Measurements from ENCODE around the gene RELT.

The RELT gene

GRCh38 chr11:73347067-73347466 lies 29.1 kb upstream of the RELT start:
- no peak for DNase-seq

GRCh38 chr11:73348838-73349237 lies 27.4 kb upstream of the RELT start:
- DNase-seq: no peak

DNA sequence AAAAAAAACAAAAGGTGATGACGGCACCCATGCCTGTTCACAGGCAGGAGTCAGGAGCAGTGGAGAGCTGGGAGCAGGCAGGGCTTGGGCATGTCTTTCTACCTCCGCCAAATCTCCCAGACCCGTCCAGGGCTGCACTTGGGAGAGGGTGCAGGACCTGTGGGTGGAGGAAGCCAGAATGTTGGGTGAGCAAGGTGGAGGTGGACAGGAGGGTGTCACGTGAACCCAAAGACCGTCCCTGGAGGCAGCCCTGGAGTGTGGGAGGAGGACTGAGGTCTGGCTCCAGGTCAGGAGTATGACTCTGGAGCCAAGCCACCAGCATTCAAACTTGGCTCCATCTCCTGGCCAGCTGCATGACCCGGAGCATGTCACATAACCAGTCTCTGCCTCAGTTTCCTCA lies 26.6 kb upstream of the RELT start:
- no peak for DNase-seq

DNA sequence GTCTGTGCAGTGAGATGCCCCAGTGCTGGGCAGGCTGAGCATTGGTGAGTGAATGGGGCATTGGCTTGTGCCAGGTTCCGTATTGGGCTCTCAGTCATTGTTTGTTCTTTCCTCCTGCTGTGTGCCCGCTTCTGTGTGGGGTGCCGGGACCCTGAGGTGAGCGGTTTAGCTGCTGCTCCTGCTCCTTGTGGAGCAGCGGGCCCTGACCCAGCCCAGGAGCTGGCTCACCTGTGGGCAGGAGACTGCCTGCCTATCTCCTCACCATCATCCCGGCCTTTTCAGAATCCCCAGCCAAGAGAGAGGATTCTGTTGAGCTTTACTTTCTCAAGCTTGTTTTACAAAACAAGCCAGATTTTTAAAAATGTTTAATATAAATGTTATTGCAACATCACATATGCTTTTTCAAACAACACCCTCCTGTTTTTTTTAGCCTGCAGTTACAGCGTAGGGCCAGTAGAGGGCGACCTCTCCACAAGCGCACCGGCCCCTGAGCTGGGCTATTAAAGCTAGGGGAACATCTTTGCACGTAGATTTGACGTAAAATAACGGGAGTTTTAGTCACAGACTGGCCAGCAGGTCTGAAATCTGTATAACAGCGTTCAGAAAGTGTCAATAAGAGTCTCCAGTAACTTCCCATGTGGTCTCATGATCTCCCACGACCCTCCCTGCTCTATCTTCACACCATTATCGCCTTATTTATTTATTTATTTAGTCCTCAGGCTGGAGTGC lies 25.1 kb upstream of the RELT start:
- peak; percentile 59 for DNase-seq

GRCh38 chr11:73353422-73353821 lies 22.8 kb upstream of the RELT start:
- no peak for DNase-seq

- no peak for DNase-seq
Measured at GRCh38 chr11:73355109-73355508, 21.1 kb upstream of the RELT start.

DNA sequence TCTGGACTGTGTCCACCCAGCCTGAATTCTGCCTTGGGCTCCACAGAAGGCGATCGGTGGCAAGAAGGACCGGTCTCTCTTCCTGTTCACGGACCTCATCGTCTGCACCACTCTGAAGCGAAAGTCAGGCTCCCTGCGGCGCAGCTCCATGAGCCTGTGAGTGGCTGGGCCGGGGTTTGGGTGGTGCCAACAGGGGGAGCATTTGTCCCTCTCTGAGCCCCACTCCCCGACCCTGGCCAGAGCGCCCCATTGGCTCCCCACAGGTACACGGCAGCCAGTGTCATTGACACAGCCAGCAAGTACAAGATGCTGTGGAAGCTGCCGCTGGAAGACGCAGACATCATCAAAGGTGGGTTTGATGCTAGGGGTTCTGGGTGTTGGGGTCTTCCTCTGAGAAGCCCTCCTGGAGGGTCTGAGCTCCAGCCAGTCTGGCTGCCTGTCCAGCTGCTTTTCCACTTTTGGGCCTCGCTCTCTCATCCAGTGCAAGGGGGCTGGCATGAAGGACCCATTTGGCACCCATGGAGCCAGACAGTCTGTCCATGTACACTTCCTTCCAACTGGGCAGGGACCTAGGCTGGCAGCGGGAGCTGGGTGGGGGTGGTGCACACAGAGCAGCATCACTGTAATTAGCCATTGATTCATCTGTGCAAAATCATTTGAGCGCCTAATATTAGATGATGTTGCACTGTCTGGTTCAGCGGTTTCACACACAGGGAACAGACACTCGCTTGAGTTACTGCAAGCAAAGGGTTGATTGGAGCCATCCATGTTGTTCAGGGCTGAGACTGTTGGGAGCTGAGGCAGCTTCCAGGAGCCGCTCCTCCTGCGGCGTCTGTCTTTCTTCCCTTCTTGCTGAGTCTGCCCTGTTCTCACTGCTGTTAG lies 19.0 kb upstream of the RELT start:
- DNase-seq: no peak

- no peak for DNase-seq
Measured at GRCh38 chr11:73358071-73358470, 18.1 kb upstream of the RELT start.

DNA sequence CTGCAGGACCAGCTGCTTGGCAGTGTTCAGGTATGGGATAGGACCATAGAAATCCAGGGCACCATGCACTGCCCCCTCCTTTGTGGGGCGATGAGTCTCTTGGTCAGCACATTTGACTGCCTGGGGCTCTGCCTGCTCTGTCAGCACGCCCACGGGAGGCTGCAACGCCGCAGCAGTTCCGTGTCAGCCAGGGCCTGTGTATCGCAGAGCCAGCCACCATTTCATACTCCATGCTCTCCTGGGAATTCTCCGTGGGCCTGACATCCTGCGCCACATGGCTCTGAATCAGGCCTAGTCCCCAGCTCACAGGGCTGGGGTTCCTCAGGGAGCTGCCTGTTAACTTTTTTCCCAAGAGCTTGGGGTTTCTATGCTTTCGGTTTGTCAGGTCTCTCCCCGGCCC lies 16.9 kb upstream of the RELT start:
- DNase-seq: no peak

DNA sequence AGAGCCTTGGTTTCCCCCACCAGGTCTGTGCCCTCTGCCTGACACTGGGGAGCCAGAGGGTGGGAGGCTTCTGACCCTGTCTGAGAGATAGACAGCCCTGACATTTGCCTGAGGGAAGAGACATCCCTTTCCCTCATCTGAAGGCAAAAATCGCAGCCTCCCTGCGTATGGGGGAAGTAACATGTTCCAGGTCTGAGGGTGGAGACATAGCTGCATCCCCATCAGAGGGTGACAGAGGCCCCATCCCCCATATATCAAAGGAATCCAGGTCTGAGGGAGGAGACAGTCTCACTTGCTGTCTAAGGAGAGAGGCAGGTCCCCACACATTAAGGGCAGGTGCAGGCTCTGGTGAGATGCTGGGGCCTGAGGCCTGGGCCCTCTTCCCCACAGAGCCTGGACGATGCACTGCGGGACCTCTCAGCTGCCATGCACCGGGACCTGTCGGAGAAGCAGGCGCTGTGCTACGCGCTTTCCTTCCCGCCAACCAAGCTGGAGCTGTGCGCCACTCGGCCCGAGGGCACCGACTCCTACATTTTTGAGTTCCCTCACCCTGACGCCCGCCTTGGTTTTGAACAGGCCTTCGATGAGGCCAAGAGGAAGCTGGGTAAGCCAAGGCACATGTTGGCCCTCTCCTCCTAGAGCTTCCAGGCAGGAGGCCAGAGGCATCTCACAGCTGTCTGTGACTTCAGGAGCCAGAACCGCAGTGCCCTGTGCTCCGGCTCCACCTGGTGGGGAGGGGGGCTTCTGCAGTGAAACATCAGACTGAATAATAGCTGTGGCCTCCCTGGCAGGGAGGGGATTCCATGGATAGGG lies 16.1 kb upstream of the RELT start:
- no peak for DNase-seq

DNA sequence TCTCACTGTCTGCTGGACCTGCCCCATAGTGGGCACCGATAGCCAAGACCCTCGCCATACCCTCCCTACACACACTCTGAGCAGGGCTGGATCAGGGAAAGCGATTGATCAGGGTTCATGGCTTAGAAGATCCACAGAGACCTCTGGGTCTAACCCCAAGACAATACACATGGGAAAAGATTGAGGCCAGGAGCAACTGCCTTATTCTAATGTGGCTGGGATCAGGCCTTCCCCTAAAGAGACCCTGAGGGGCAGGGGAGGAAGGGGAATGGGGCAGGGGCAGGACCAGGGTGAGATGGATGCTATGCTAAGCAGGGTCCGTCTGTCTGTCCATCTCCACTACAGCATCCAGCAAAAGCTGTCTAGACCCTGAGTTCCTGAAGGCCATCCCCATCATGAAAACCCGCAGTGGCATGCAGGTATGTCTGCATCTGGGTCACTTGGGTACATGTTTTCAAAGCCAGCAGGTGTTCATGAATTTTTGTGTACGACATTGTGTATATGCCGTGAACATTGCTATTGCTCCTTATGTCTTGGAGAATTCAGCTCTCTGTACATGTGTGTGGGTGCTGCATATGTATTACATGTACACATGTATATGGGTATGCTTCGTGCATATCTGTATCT lies 15.3 kb upstream of the RELT start:
- no peak for DNase-seq

DNA sequence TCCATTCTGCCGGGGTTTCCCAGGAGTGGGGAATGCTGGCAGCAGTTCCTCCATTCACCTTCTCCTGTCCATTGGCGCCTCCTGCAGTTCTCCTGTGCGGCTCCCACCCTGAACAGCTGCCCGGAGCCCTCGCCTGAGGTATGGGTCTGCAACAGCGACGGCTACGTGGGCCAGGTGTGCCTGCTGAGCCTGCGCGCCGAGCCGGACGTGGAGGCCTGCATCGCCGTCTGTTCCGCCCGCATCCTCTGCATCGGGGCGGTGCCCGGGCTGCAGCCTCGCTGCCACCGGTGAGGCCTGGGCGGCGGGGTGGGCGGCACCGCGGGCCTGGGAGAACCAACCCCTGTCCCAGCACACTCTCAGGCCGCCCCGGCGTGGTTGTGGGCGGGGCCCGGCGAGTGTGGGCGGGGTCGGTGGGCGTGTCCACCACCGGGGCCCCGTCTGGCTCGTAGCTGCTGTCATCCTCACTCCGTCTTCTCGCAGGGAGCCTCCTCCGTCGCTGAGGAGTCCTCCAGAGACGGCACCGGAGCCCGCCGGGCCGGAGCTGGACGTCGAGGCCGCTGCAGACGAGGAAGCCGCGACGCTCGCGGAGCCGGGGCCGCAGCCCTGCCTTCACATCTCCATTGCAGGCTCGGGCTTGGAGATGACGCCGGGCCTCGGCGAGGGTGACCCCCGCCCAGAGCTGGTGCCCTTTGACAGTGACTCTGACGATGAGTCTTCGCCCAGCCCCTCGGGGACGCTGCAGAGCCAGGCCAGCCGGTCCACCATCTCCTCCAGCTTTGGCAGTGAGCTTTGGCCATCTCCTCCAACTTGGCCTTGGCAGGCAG lies 14.0 kb upstream of the RELT start:
- DNase-seq: no peak

- DNase-seq: no peak
Measured at GRCh38 chr11:73363147-73363546, 13.1 kb upstream of the RELT start.

DNA sequence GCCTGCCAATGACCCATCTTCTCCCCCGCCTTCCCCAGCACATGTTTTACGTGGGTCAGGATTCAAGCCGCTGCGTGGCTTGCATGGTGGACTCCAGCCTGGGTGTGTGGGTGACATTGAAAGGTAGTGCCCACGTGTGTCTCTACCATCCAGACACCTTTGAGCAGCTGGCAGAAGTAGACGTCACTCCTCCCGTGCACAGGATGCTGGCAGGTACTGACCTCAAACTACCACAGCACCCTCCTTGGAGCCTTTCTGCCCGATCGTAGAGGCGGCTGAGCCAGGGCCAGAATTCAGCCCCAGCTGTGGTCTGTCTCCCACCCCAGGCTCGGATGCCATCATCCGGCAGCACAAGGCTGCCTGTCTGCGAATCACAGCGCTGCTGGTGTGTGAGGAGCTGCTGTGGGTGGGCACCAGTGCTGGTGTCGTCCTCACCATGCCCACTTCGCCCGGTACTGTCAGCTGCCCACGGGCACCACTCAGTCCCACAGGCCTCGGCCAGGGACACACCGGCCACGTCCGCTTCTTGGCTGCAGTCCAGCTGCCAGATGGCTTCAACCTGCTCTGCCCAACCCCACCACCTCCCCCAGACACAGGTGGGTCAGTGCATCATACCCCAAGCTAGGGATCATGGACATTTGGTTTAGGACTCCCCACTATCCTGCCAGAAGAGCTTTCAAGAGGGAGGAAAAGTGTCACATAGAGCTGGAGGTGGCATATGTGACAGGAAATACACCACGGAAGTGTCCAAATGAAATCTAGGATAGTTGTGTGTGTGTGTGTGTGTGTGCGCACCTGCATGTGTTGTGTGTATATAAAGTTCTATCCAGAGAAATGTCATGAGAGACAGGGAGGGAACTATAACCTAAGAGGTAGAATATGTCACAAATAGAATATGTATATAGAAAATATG lies 10.6 kb upstream of the RELT start:
- DNase-seq: no peak

GRCh38 chr11:73366265-73366610 lies 10.0 kb upstream of the RELT start:
- no peak for DNase-seq

- DNase-seq: no peak
Measured at GRCh38 chr11:73366953-73367352, 9.2 kb upstream of the RELT start.

- DNase-seq: no peak
Measured at GRCh38 chr11:73367482-73368024, 8.6 kb upstream of the RELT start.

DNA sequence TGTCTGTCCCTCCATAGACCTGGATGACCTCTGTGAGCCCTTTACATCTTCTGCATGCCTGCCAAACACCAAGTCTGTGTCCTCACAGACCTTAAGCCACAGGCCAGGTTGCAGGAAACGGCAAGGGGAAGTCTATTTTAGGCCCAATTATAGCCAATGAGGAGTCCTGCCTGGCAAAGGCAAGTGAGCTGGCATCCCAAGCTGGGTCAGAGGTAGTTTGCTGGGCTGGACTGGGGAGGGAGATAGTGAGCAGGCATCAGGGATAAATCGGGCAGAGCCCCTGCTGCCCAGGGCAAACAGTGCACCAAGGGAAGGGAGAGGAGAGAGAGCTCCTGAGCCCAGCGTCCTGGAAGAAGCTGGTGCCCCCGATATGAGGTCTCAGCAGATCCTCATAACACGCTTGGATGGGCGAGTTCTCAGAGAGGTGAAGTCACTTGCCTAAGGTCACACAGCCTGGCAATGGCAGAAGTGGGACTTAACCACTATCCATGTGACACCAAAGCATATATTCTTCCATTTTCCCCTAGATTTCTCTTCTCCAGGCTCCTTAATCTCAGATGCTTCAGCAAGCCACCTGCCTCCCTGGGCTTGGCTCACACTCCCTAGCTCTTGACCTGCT lies 3.7 kb upstream of the RELT start:
- DNase-seq: no peak

GRCh38 chr11:73374151-73374550 lies 2.0 kb upstream of the RELT start:
- no peak for DNase-seq

DNA sequence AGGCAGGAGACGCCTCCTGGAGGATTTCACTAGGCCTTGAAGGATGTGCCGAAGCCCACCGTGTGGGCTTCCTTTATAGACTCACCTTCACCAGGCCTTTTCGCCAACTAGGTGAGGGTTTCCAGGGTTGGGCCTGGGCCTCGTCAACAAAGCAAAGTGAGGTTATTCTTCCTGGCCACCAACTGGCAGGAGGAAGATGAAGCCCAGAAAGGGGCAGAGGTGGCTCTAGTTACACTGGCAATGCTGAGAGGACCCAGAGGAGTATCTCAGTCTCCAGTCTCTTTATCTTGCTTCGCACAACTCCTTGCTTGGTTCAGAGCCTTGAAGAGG lies 404 bp upstream of the RELT start:
- DNase-seq: no peak
